GM23338 (cell line): Measurements from ENCODE around the gene DIPK1A. TPM values are rescaled to one million over a fixed set of nuclear protein-coding genes. Genes with fewer than 3 reads are reported as not detected.

Experiments
- ATAC-seq: fragments of 200-7000 bp; cut with Tn5 transposase; 3 replicates; pipeline ENCODE4 v1.9.1; 2020
- DNase-seq: peaks from one replicate; pipeline ENCODE4 v3.0.0-alpha.2; 2015; ENCODE audit warnings: low spot score
- H2AFZ ChIP-seq: fragments of 200-600 bp; sonication (generic); 2 replicates; pipeline ENCODE4 v1.8.0; 2016; ENCODE audit warnings: antibody characterized with exemption, mild to moderate bottlenecking, moderate library complexity
- H3F3A ChIP-seq: fragments of 200-600 bp; sonication (generic); replicated peaks from 2 replicates; pipeline ENCODE4 v1.8.0; 2017; ENCODE audit warnings: antibody characterized with exemption, mixed run types, low read depth
- H3K27ac ChIP-seq: fragments of 200-600 bp; sonication (generic); 2 replicates; pipeline ENCODE4 v1.6.1; 2016; ENCODE audit warnings: low read depth
- H3K27me3 ChIP-seq: fragments of 200-600 bp; sonication (generic); 2 replicates; pipeline ENCODE4 v1.8.0; 2016; ENCODE audit warnings: mild to moderate bottlenecking, mixed run types, moderate library complexity; ENCODE audit not compliant: insufficient read depth
- H3K36me3 ChIP-seq: fragments of 200-600 bp; sonication (generic); 2 replicates; pipeline ENCODE4 v1.8.0; 2016; ENCODE audit warnings: mild to moderate bottlenecking; ENCODE audit not compliant: insufficient read depth
- H3K4me1 ChIP-seq: fragments of 200-600 bp; sonication (generic); 2 replicates; pipeline ENCODE4 v1.8.0; 2016; ENCODE audit warnings: mild to moderate bottlenecking, moderate library complexity; ENCODE audit not compliant: insufficient read depth
- H3K4me2 ChIP-seq: fragments of 200-600 bp; sonication (generic); 2 replicates; pipeline ENCODE4 v1.7.1; 2017; ENCODE audit warnings: mixed run types
- H3K4me3 ChIP-seq: fragments of 200-600 bp; sonication (generic); 2 replicates; pipeline ENCODE4 v1.6.1; 2016; ENCODE audit warnings: mixed run types
- H3K79me2 ChIP-seq: fragments of 200-600 bp; sonication (generic); replicated peaks from 2 replicates; pipeline ENCODE4 v1.8.0; 2017; ENCODE audit warnings: mild to moderate bottlenecking; ENCODE audit not compliant: insufficient read depth
- H3K9me2 ChIP-seq: fragments of 200-600 bp; sonication (generic); 2 replicates; pipeline ENCODE4 v1.8.0; 2017; ENCODE audit not compliant: insufficient read depth
- H4K20me1 ChIP-seq: fragments of 200-600 bp; sonication (generic); replicated peaks from 2 replicates; pipeline ENCODE4 v1.8.0; 2017; ENCODE audit warnings: mild to moderate bottlenecking; ENCODE audit not compliant: insufficient read depth
- H3K27ac Mint-ChIP-seq: 2 replicates; pipeline ENCODE4 v1.8.0; 2020; ENCODE audit warnings: inconsistent platforms, mild to moderate bottlenecking, moderate library complexity, mixed read lengths
- H3K27me3 Mint-ChIP-seq: 3 replicates; pipeline ENCODE4 v1.8.0; 2022; ENCODE audit warnings: low read depth, mild to moderate bottlenecking, moderate library complexity, mixed read lengths, inconsistent platforms; ENCODE audit not compliant: insufficient read depth, poor library complexity
- H3K36me3 Mint-ChIP-seq: 3 replicates; pipeline ENCODE4 v1.8.0; 2021; ENCODE audit warnings: low read depth, mild to moderate bottlenecking, inconsistent platforms, moderate library complexity, mixed read lengths
- H3K4me1 Mint-ChIP-seq: 3 replicates; pipeline ENCODE4 v1.8.0; 2020; ENCODE audit warnings: mild to moderate bottlenecking, inconsistent platforms, mixed read lengths
- H3K4me3 Mint-ChIP-seq: 3 replicates; pipeline ENCODE4 v1.8.0; 2021; ENCODE audit warnings: moderate library complexity, mild to moderate bottlenecking, inconsistent platforms, mixed read lengths
- H3K9me3 Mint-ChIP-seq: 3 replicates; pipeline ENCODE4 v1.8.0; 2020; ENCODE audit warnings: moderate library complexity, mild to moderate bottlenecking, inconsistent platforms, mixed read lengths
- CREB1 ChIP-seq: fragments of 250-450 bp; sonication (Bioruptor Pico); IDR thresholded peaks from 2 replicates; pipeline ENCODE4 v1.5.0; 2020; ENCODE audit warnings: low read depth, mild to moderate bottlenecking, moderate library complexity
- EZH2phosphoT487 ChIP-seq: fragments of 200-600 bp; sonication (generic); IDR thresholded peaks from one replicate; pipeline ENCODE4 v1.8.1; 2018; ENCODE audit warnings: antibody characterized with exemption; ENCODE audit not compliant: unreplicated experiment
- NANOG ChIP-seq: IDR thresholded peaks from 2 replicates; pipeline ENCODE4 v1.6.1; 2016; ENCODE audit warnings: antibody characterized with exemption, borderline replicate concordance
- POLR2AphosphoS5 ChIP-seq: IDR thresholded peaks from 2 replicates; pipeline ENCODE4 v1.6.1; 2016; ENCODE audit warnings: antibody characterized with exemption, low read depth
- STAT1 ChIP-seq: IDR thresholded peaks from one replicate; pipeline ENCODE4 v1.6.1; 2016; ENCODE audit warnings: antibody characterized with exemption; ENCODE audit not compliant: unreplicated experiment
- ZNF114 ChIP-seq: fragments of 250-450 bp; sonication (Bioruptor Pico); IDR thresholded peaks from 2 replicates; pipeline ENCODE4 v1.5.0; 2020; ENCODE audit warnings: mild to moderate bottlenecking, moderate library complexity
- ZNF331 ChIP-seq: fragments of 250-450 bp; sonication (Bioruptor Pico); IDR thresholded peaks from 2 replicates; pipeline ENCODE4 v1.5.0; 2020; ENCODE audit warnings: low read depth, mild to moderate bottlenecking, moderate library complexity
- polyA plus RNA-seq: library from polyadenylated mRNA; unstranded; fragments of >200 nt; fragmentation: Nextera tagmentation; extraction: Ambion mirVana; gene quantifications from 2 replicates; pipeline ENCODE4 v1.2.1, GENCODE V29; 2016
- total RNA-seq: library from RNA; depleted of rRNA; stranded (reverse); fragments of >200 nt; shearing (Covaris generic); gene quantifications from 2 replicates; pipeline ENCODE4 v1.2.3, GENCODE V29; 2014
- TF ChIP-seq, protein P1 (sequence below), 2 experiments: fragments of 200-600 bp in 1 of 2; sonication (generic) in 1 of 2; conservative IDR thresholded peaks; 2 replicates each; pipeline versions ENCODE4 v1.5.1 to v1.6.1; 2016 to 2017; ENCODE audit warnings: antibody characterized with exemption in 2 of 2, low read depth in 2 of 2, mild to moderate bottlenecking in 2 of 2, moderate library complexity in 1 of 2
- TF ChIP-seq, protein P2 (sequence below): IDR thresholded peaks from one replicate; pipeline ENCODE4 v1.6.1; 2018; ENCODE audit warnings: antibody characterized with exemption; ENCODE audit not compliant: unreplicated experiment
- TF ChIP-seq, protein P3 (sequence below): fragments of 250-450 bp; sonication (Bioruptor Pico); IDR thresholded peaks from 2 replicates; pipeline ENCODE4 v1.5.0; 2020; ENCODE audit warnings: mild to moderate bottlenecking, moderate library complexity

Gene DIPK1A
- total and polyA plus RNA-seq, 2 experiments from 2014 or later: 4.8 to 6.1 TPM

DNA sequence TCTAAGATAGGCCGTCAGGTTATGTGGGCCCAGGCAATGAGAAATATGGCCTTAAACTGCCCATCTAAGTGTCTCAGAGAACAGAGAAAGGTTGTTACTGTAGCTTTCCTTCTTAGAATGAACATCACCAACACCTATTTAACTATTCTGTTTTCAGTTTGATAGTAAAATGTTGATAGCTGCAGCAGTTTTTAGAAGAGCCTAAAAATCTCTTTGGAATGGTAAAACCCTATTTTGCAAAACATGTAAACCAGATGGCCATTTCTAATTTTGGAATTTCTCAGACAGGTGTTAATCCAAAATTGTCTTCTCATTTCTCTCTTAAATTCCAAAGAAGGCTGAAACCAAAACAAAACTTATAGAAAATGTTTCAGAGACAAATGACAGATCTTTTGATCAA lies 57.5 kb downstream of the DIPK1A start:
- no peaks in the 10 kb centered on the region for H3K9me2 ChIP-seq
- H3K27me3 Mint-ChIP-seq: peaks cover 2% of the 10 kb centered on the region
- H3K27me3 ChIP-seq: no peaks in the 10 kb centered on the region
- H3K79me2 ChIP-seq: no peaks in the 10 kb centered on the region
- H4K20me1 ChIP-seq: no peaks in the 10 kb centered on the region
- ATAC-seq (no peak), DNase-seq (no peak)
- no peak overlapping the region for H2AFZ ChIP-seq
- no peaks in the 10 kb centered on the region for H3K4me1 ChIP-seq
- no peaks in the 10 kb centered on the region for H3K36me3 Mint-ChIP-seq
- no peaks in the 10 kb centered on the region for H3F3A ChIP-seq
- H3K4me3 ChIP-seq: no peak overlapping the region
- H3K9me3 Mint-ChIP-seq: peaks cover 7% of the 10 kb centered on the region; the same call in 2 of the 3 replicates
- no peak overlapping the region for H3K27ac Mint-ChIP-seq
- H3K4me3 Mint-ChIP-seq: no peak overlapping the region
- no peak overlapping the region for H3K4me2 ChIP-seq
- no peaks in the 10 kb centered on the region for H3K4me1 Mint-ChIP-seq
- H3K27ac ChIP-seq: no peak overlapping the region
- TF ChIP-seq, protein P1, sequence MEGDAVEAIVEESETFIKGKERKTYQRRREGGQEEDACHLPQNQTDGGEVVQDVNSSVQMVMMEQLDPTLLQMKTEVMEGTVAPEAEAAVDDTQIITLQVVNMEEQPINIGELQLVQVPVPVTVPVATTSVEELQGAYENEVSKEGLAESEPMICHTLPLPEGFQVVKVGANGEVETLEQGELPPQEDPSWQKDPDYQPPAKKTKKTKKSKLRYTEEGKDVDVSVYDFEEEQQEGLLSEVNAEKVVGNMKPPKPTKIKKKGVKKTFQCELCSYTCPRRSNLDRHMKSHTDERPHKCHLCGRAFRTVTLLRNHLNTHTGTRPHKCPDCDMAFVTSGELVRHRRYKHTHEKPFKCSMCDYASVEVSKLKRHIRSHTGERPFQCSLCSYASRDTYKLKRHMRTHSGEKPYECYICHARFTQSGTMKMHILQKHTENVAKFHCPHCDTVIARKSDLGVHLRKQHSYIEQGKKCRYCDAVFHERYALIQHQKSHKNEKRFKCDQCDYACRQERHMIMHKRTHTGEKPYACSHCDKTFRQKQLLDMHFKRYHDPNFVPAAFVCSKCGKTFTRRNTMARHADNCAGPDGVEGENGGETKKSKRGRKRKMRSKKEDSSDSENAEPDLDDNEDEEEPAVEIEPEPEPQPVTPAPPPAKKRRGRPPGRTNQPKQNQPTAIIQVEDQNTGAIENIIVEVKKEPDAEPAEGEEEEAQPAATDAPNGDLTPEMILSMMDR (conservative IDR thresholded peaks at IDR 0.05; ENCODE audit: low read depth in 2 of 2): no peak
- TF ChIP-seq ZNF331 (CRISPR knock-in tag): no peak
- no peak for TF ChIP-seq EZH2phosphoT487
- no peak for TF ChIP-seq STAT1
- no peak for TF ChIP-seq ZNF114
- no peak for TF ChIP-seq CREB1
- no peak for TF ChIP-seq NANOG
- no peak for TF ChIP-seq POLR2AphosphoS5
- TF ChIP-seq, protein P2, sequence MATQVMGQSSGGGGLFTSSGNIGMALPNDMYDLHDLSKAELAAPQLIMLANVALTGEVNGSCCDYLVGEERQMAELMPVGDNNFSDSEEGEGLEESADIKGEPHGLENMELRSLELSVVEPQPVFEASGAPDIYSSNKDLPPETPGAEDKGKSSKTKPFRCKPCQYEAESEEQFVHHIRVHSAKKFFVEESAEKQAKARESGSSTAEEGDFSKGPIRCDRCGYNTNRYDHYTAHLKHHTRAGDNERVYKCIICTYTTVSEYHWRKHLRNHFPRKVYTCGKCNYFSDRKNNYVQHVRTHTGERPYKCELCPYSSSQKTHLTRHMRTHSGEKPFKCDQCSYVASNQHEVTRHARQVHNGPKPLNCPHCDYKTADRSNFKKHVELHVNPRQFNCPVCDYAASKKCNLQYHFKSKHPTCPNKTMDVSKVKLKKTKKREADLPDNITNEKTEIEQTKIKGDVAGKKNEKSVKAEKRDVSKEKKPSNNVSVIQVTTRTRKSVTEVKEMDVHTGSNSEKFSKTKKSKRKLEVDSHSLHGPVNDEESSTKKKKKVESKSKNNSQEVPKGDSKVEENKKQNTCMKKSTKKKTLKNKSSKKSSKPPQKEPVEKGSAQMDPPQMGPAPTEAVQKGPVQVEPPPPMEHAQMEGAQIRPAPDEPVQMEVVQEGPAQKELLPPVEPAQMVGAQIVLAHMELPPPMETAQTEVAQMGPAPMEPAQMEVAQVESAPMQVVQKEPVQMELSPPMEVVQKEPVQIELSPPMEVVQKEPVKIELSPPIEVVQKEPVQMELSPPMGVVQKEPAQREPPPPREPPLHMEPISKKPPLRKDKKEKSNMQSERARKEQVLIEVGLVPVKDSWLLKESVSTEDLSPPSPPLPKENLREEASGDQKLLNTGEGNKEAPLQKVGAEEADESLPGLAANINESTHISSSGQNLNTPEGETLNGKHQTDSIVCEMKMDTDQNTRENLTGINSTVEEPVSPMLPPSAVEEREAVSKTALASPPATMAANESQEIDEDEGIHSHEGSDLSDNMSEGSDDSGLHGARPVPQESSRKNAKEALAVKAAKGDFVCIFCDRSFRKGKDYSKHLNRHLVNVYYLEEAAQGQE: no peak
- TF ChIP-seq, protein P3, sequence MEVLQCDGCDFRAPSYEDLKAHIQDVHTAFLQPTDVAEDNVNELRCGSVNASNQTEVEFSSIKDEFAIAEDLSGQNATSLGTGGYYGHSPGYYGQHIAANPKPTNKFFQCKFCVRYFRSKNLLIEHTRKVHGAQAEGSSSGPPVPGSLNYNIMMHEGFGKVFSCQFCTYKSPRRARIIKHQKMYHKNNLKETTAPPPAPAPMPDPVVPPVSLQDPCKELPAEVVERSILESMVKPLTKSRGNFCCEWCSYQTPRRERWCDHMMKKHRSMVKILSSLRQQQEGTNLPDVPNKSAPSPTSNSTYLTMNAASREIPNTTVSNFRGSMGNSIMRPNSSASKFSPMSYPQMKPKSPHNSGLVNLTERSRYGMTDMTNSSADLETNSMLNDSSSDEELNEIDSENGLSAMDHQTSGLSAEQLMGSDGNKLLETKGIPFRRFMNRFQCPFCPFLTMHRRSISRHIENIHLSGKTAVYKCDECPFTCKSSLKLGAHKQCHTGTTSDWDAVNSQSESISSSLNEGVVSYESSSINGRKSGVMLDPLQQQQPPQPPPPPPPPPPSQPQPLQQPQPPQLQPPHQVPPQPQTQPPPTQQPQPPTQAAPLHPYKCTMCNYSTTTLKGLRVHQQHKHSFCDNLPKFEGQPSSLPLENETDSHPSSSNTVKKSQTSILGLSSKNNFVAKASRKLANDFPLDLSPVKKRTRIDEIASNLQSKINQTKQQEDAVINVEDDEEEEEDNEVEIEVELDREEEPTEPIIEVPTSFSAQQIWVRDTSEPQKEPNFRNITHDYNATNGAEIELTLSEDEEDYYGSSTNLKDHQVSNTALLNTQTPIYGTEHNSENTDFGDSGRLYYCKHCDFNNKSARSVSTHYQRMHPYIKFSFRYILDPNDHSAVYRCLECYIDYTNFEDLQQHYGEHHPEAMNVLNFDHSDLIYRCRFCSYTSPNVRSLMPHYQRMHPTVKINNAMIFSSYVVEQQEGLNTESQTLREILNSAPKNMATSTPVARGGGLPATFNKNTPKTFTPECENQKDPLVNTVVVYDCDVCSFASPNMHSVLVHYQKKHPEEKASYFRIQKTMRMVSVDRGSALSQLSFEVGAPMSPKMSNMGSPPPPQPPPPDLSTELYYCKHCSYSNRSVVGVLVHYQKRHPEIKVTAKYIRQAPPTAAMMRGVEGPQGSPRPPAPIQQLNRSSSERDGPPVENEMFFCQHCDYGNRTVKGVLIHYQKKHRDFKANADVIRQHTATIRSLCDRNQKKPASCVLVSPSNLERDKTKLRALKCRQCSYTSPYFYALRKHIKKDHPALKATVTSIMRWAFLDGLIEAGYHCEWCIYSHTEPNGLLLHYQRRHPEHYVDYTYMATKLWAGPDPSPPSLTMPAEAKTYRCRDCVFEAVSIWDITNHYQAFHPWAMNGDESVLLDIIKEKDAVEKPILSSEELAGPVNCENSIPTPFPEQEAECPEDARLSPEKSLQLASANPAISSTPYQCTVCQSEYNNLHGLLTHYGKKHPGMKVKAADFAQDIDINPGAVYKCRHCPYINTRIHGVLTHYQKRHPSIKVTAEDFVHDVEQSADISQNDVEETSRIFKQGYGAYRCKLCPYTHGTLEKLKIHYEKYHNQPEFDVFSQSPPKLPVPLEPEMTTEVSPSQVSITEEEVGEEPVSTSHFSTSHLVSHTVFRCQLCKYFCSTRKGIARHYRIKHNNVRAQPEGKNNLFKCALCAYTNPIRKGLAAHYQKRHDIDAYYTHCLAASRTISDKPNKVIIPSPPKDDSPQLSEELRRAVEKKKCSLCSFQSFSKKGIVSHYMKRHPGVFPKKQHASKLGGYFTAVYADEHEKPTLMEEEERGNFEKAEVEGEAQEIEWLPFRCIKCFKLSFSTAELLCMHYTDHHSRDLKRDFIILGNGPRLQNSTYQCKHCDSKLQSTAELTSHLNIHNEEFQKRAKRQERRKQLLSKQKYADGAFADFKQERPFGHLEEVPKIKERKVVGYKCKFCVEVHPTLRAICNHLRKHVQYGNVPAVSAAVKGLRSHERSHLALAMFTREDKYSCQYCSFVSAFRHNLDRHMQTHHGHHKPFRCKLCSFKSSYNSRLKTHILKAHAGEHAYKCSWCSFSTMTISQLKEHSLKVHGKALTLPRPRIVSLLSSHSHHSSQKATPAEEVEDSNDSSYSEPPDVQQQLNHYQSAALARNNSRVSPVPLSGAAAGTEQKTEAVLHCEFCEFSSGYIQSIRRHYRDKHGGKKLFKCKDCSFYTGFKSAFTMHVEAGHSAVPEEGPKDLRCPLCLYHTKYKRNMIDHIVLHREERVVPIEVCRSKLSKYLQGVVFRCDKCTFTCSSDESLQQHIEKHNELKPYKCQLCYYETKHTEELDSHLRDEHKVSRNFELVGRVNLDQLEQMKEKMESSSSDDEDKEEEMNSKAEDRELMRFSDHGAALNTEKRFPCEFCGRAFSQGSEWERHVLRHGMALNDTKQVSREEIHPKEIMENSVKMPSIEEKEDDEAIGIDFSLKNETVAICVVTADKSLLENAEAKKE: no peak
- no peaks in the 10 kb centered on the region for H3K36me3 ChIP-seq
